SW 1271 (cell line): Measurements from ENCODE around the gene VCAN.
A peak's percentile ranks its signal among the peaks of the same experiment; 100 is the strongest.
"Not testable (repeated sequence)": the region's sequence is repeated elsewhere in the genome, so short reads cannot be mapped to it uniquely, and the experiment has no call there.

Experiments used
- DNase-seq, 2 experiments: peaks; one replicate each; lab custom pipeline; 2025; lab: John Stamatoyannopoulos, UW

Gene VCAN

DNA sequence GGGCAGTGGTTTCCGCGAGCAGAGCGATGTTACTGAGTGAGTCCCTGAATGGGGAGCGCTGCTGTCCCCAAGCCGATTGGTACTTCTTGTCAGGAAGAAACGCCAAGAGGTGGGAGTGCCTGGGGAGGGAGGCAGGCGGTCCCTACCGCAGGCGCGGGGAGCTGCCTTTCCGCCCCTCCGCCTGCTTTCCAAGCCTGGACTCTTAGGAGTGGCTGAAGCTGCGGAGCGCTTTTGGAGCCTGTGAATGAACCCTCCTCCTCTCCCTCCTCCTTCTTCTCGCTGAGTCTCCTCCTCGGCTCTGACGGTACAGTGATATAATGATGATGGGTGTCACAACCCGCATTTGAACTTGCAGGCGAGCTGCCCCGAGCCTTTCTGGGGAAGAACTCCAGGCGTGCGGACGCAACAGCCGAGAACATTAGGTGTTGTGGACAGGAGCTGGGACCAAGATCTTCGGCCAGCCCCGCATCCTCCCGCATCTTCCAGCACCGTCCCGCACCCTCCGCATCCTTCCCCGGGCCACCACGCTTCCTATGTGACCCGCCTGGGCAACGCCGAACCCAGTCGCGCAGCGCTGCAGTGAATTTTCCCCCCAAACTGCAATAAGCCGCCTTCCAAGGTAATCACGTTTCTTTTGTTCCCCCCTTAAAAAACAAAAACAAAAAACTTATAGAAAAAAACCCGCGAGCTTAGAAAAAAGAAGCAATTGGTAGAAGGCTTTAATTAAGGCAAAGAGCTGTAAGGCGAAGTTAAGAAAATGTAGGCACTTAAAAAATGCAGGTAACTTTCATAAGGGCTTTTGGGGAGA is at the start of gene VCAN:
Gene VCAN (plus strand): TSS at position 340 of the 808 bp plus-strand sequence. CDS start 11,775 bp downstream, outside the sequence.
- no peak for DNase-seq

GRCh38 chr5:83422284-83422683 is 49.3 kb upstream of the VCAN start:
- DNase-seq: no peak

DNA sequence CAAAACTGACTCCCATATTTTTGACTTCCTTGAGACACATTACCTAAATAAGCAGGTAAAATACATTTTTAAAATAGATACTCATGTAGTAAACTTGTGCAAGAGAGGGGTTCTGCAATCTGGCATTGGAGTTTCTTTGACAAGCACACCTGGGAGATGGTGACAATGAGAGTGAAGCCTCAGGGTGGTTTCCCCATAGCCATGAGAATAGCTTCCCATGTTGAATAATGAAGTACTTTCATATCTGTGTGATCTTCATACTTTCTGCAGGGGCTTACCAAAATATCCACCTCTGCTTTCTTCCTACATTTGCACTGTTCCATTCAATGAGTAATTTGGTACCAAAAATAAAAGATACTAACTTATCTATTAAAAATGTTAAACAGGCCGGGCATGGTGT is 44.7 kb upstream of the VCAN start:
- no peak for DNase-seq

DNA sequence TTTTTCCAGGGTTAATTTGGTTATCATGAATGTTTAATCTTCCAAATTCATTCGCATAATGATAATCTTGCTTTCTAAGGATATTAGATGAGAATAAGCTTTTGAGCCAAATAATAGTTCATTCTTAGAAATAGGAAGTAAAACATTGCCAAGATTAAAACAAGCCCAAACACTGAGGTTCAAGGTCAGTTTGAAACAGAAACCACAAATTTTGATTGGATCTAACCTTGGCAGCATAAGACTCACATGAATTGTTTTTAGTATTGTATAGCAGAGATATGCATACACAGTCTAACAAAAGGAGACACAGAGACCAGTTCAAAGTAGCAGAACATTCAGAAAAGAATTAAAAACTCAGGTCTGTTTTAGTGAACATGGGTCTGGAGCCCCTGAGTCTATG is 43.4 kb upstream of the VCAN start:
- no peak for DNase-seq

GRCh38 chr5:83428890-83429289 is 42.7 kb upstream of the VCAN start:
- no peak for DNase-seq

DNA sequence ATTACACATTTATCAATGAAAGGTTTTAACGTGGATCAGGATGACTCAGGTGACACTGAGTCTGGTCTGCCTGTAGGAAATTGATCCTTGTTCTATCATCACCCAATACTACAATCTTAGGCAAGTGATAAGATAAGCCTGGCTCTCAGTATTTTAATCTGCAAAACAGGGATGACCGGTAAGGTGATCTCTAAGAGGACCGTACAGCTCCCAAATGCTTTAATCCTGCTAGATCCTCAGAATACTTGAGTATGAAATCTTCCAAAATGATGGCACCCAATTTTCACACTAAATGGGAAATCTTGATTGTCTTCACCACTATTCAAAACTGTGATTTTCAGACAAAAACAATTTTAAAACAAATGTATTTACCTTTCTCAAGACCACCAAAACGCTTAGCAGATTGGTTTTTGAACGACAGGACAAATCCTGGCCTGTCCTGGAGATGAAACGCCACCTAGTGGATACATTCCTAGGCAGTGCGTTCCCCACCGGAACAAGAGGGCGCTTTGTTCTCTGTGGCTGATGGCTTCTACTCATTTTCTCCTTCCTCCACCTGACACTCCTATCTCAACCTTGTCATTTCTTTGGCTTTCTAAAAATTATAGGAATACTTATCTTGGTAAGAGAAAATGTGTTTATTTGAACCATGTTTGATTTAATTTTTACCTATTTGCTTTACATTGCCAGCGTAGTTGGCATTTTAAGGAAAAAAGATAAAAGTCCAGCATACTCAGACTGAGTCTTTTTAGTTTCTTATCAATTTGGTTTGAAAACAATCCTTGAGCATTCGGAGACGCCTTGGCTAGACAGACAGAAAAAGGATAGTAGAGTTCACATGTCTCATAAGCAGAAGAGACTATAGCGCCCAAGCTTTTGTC is 41.2 kb upstream of the VCAN start:
- DNase-seq: peak in 1 of 2 experiments; percentile 63

GRCh38 chr5:83433891-83434290 is 37.7 kb upstream of the VCAN start:
- DNase-seq: no peak

GRCh38 chr5:83434946-83435345 is 36.6 kb upstream of the VCAN start:
- no peak for DNase-seq

DNA sequence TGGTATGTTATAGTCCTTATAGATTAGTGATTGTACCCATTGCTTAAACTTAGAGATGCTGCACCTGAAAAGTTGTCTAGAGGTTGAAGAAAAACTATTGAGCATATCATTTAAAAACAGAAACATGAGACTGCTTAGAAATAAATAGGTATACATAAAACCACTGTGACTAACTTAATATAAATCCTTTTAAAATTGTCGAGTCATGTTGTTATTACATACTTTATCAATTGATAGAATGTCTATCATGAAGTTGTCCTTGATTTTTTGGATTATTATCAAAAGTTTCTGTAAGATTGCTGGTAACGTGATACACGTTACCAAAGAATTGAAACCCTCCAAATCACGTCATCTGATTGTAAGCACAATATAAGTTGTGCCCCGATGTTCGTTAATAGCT is 35.3 kb upstream of the VCAN start:
- no peak for DNase-seq

DNA sequence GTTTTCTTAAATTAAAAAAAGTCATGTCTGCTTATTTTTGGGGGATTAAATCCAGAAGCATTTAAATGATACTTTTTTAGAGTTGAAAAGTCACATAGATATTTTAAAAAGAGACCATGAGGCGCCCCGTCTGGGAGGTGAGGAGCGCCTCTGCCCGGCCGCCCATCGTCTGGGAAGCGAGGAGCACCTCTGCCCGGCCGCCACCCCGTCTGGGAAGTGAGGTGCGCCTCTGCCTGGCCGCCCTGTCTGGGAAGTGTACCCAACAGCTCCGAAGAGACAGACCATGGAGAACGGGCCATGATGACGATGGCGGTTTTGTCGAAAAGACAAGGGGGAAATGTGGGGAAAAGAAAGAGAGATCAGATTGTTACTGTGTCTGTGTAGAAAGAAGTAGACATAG is 33.8 kb upstream of the VCAN start:
- not testable (repeated sequence) for DNase-seq

DNA sequence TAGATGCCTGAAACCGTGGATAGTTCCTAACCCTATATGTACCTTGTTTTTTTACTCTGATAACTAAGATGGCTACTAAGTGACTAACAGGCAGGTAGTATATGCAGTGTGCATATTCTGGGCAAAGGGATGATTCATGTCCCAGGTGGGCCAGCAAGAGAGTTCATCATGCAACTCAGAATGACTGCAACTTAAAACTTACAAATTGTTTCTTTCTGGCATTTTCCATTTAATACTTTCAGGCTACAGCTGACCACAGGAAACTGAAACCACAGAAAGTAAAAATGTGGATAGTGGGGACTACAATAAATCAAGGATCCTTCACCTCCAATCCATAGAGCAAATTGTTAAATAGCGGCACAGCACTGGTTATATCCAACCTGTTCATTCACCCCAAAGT is 30.7 kb upstream of the VCAN start:
- DNase-seq: no peak

DNA sequence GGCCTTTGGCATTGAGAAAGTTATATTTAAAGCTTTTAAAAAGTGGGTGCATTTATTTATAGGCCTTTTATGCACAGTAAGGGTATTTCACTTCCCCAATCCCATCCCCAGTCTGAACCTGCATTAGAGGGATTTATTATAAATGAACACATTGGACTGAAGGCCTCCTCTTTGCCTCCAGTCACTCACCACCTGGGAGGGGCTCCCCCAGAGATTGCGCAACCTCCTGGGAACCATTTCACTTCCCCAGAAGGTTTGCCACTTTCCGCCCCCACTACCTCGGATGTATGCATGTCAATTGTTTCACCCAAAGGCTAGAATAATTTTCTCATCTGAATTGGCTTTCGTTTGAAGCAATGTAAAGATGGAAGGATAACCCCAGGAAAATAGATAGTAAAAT is 29.8 kb upstream of the VCAN start:
- no peak for DNase-seq

DNA sequence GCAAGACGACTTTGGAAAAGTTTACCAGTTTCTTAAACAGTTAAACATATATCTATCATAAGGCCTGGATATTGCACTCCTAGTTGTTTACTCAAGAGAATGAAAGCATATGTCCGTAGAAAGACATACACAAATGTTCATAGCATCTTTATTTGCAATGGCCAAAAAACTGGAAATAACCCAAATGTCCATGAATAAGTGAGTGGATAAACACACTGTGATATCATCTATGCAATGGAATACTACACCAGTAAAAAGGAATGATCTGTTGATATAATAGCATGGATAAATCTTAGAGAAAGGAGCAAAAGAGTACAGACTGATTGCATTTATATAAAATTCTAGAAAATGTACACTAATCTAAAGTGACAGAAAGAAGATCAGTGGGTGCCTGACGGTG is 28.0 kb upstream of the VCAN start:
- DNase-seq: no peak

- no peak for DNase-seq
Measured at GRCh38 chr5:83444445-83444844, 27.1 kb upstream of the VCAN start.

DNA sequence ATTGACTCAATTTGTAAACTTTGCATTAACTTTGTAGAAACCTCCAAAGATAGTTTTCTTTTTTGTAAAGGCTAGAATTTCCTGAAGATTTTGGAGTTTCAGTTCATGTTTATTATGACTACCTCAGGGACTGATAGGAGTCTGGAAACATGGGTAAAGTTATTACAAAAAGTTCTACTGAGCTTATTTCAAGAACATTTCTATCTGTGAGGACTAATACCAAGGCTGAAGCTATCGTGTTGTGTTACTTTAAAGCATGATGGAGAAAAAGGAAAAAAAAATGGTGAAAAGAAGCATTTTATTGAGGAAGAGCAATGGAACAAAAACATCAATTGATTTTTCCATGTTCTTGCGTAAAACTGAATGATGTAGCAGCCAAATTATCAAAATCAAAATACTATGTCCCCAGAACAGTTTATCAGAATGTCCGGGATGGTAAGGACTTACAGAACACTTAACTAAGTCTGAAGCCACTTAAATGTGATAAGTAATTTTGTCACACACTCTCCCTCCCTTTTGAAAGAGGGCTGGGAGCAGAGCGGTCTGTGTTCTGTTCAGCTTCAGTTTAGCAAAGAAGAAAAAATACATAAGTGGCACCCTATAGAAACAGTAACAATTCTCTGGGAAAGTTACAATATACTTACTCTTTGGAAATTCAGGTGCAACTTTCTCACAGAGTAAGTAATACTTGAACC is 25.1 kb upstream of the VCAN start:
- no peak for DNase-seq

- DNase-seq: no peak
Measured at GRCh38 chr5:83447533-83447932, 24.0 kb upstream of the VCAN start.

- no peak for DNase-seq
Measured at GRCh38 chr5:83450183-83450966, 21.2 kb upstream of the VCAN start.

DNA sequence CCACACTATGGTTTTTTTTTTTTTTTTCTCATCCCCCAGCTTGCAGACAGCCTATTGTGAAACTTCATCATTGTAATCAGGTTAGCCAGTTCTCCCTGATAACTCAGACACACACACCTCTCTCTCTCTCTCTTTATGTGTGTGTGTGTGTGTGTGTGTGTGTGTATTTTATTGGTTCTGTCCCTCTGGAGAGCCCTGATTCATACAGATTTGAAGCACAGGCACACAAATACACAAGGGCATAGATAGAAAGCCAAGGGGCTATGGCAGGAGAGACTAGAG is 20.6 kb upstream of the VCAN start:
- DNase-seq: no peak

DNA sequence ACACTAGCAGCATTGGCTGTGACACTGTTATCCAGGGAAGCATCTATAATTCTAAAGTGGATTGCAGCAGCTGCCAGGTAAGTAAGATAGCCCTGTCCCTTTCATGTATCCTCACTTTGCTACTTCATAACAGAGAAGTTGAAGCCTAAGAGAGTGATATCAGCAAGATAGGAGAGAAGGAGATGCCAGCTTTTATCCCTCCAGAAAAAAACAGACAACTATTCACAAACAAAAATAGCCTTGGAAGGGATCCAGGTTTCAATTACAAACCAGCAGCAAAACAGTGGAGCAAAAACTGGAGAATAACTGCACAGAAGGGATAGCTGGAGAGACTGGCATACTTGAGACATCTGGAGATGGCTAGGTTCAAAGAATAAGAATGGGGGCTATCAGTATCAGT is 19.6 kb upstream of the VCAN start:
- DNase-seq: no peak

DNA sequence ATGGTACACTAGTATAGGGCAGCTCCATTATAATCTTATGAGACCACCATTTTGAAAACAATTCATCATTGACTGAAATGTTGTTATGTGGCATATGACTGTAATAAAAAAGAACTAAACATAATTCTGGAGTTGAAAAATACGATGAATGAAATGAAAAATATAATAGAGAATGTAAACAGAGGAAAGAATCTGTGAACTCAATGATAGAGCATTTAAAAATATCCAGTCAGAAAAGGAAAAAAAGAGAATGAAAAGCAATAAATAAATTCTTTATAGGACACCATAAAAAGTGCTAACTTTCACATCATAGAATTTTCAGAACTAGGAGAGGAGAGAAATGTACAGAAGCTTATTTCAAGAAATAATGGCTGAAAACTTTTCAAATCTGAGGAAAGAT is 17.6 kb upstream of the VCAN start:
- no peak for DNase-seq

- DNase-seq: no peak
Measured at GRCh38 chr5:83464261-83464660, 7.3 kb upstream of the VCAN start.
